ENCODE measurements around the gene TCN2.
"Not testable (repeated sequence)": the region's sequence is repeated elsewhere in the genome, so short reads cannot be mapped to it uniquely, and the experiment has no call there.

Gene TCN2

GRCh38 chr22:30612789-30613188 is 5.8 kb downstream of the TCN2 start:
- DNase-seq: no peak

GRCh38 chr22:30614268-30614667 is 7.3 kb downstream of the TCN2 start:
- no peak for DNase-seq

GRCh38 chr22:30614879-30615278 is 7.9 kb downstream of the TCN2 start:
- DNase-seq: no peak

- DNase-seq: no peak
These were observed 8.6 kb downstream of the TCN2 start for GRCh38 chr22:30615543-30615954.

GRCh38 chr22:30617819-30618218 is 10.8 kb downstream of the TCN2 start:
- no peak for DNase-seq

GRCh38 chr22:30619909-30620308 is 12.9 kb downstream of the TCN2 start:
- DNase-seq: not testable (repeated sequence)

- no peak for DNase-seq
These were observed 19.4 kb downstream of the TCN2 start for GRCh38 chr22:30626413-30626812.

- no peak for DNase-seq
These were observed 20.5 kb downstream of the TCN2 start for GRCh38 chr22:30627471-30627870.

- DNase-seq: no peak
These were observed 21.5 kb downstream of the TCN2 start for GRCh38 chr22:30628491-30628890.

- not testable (repeated sequence) for DNase-seq
These were observed 24.5 kb downstream of the TCN2 start for GRCh38 chr22:30631469-30631868.

- peak; percentile 90 for DNase-seq
These were observed 27.7 kb downstream of the TCN2 start for GRCh38 chr22:30634471-30635233.

GRCh38 chr22:30635273-30636225 is 28.6 kb downstream of the TCN2 start, which contains the start of gene SLC35E4:
Gene SLC35E4, plus strand, starts transcription at chr22:30635781. Its CDS starts 670 bp downstream, at chr22:30636451.
- peak; percentile 96 for DNase-seq

GRCh38 chr22:30636226-30637077 is 29.5 kb downstream of the TCN2 start:
- no peak for DNase-seq

- DNase-seq: no peak
These were observed 30.7 kb downstream of the TCN2 start for GRCh38 chr22:30637701-30638114.

- no peak for DNase-seq
These were observed 33.4 kb downstream of the TCN2 start for GRCh38 chr22:30640361-30640760.

- DNase-seq: no peak
These were observed 34.0 kb downstream of the TCN2 start for GRCh38 chr22:30640839-30641430.

- no peak for DNase-seq
These were observed 36.3 kb downstream of the TCN2 start for GRCh38 chr22:30643055-30643875.

GRCh38 chr22:30646518-30647160 is 39.7 kb downstream of the TCN2 start:
- DNase-seq: no peak

GRCh38 chr22:30647536-30647935 is 40.6 kb downstream of the TCN2 start:
- DNase-seq: no peak

GRCh38 chr22:30648825-30649224 is 41.9 kb downstream of the TCN2 start:
- no peak for DNase-seq
